Activated CD4-positive, CD25-positive, alpha-beta regulatory T cell treated with anti-CD3 and anti-CD28 coated beads, Interleukin-2, amount 50 U/mL, for 24 hours (primary cell): ENCODE measurements around the gene TRIM29.

Source experiments
- ATAC-seq, 2 donors: fragments of 150-1000 bp; cut with Tn5 transposase; one replicate each; pipeline ENCODE4 v1.10.0; 2021; ENCODE audit warnings: mild to moderate bottlenecking in 1 of 2, moderate library complexity in 1 of 2

TRIM29 gene

GRCh38 chr11:120135838-120136237 is 2.1 kb downstream of the TRIM29 start:
- ATAC-seq = no peak

GRCh38 chr11:120134931-120135228 is 3.0 kb downstream of the TRIM29 start:
- ATAC-seq = no peak

- no peak for ATAC-seq
These were observed 3.6 kb downstream of the TRIM29 start for GRCh38 chr11:120134106-120134930.

GRCh38 chr11:120133216-120134105 is 4.5 kb downstream of the TRIM29 start:
- no peak for ATAC-seq

- ATAC-seq = no peak
These were observed 5.2 kb downstream of the TRIM29 start for GRCh38 chr11:120132645-120133185.

GRCh38 chr11:120131941-120132644 is 5.8 kb downstream of the TRIM29 start:
- ATAC-seq = no peak

- no peak for ATAC-seq
These were observed 6.7 kb downstream of the TRIM29 start for GRCh38 chr11:120130991-120131760.

- ATAC-seq = no peak
These were observed 7.5 kb downstream of the TRIM29 start for GRCh38 chr11:120130176-120130980.

- ATAC-seq = no peak
These were observed 8.3 kb downstream of the TRIM29 start for GRCh38 chr11:120129570-120129969.

- no peak for ATAC-seq
These were observed 9.4 kb downstream of the TRIM29 start for GRCh38 chr11:120128392-120129119.

GRCh38 chr11:120127236-120127635 is 10.7 kb downstream of the TRIM29 start:
- no peak for ATAC-seq

GRCh38 chr11:120126620-120127019 is 11.3 kb downstream of the TRIM29 start:
- no peak for ATAC-seq

- no peak for ATAC-seq
These were observed 12.4 kb downstream of the TRIM29 start for GRCh38 chr11:120125509-120125908.

GRCh38 chr11:120125024-120125423 is 12.9 kb downstream of the TRIM29 start:
- no peak for ATAC-seq

GRCh38 chr11:120124355-120124754 is 13.6 kb downstream of the TRIM29 start:
- no peak for ATAC-seq

- ATAC-seq = peak in 1 of 2 donors; percentile 9
These were observed 14.0 kb downstream of the TRIM29 start for GRCh38 chr11:120123946-120124345.

GRCh38 chr11:120122924-120123683 is 14.8 kb downstream of the TRIM29 start:
- ATAC-seq = no peak

GRCh38 chr11:120121914-120122473 is 15.9 kb downstream of the TRIM29 start:
- no peak for ATAC-seq

- ATAC-seq = no peak
These were observed 16.6 kb downstream of the TRIM29 start for GRCh38 chr11:120121336-120121735.
